ENCODE data around the gene SLC5A11.

GRCh38 chr16:24826096-24826690 is 19.6 kb upstream of the SLC5A11 start:
- TF ChIP-seq CTCF (IDR thresholded peaks at IDR 0.05) (no peak), POLR2A (IDR thresholded peaks at IDR 0.05) (no peak)
